ENCODE data around the gene THBS1.

THBS1 gene

GRCh38 chr15:39580485-39581241 is at the start of gene THBS1:
Gene THBS1 (plus strand): TSS chr15:39581079. CDS start chr15:39581858, 779 bp downstream.
- peak; percentile 67 for TF ChIP-seq CTCF (conservative IDR thresholded peaks at IDR 0.05; ENCODE audit: low read depth)
- POLR2A ChIA-PET (ENCODE audit: low non-redundant PET) = interaction anchor here (1.6 kb wide), 1 partner anchor 408 kb away, joined by 9 read pairs; no protein-coding TSS in a partner anchor
- peak; percentile 93 for DNase-seq (ENCODE audit: low spot score)
- peak within 1 kb of the TSS; percentile 95 for H3K27ac ChIP-seq
- CTCF ChIA-PET = interaction anchor here (0.6 to 3.6 kb wide), 25 partner anchors 10 to 873 kb away, joined by 3 to 47 read pairs (median 4); no protein-coding TSS in a partner anchor

GRCh38 chr15:39534996-39535395 is 45.9 kb upstream of the THBS1 start:
- no peak for TF ChIP-seq CTCF (conservative IDR thresholded peaks at IDR 0.05; ENCODE audit: low read depth)
- DNase-seq (ENCODE audit: low spot score) = no peak
- ChIA-PET CTCF (no interaction called here), POLR2A (ENCODE audit: low non-redundant PET) (no interaction called here)
- no peak overlapping the region for H3K27ac ChIP-seq

- POLR2A ChIA-PET (ENCODE audit: low non-redundant PET) = no interaction called here
- CTCF ChIA-PET = no interaction called here
- H3K27ac ChIP-seq = no peak overlapping the region
- DNase-seq (ENCODE audit: low spot score) = no peak
- TF ChIP-seq CTCF (conservative IDR thresholded peaks at IDR 0.05; ENCODE audit: low read depth) = no peak
Observed at GRCh38 chr15:39535466-39535865, 45.4 kb upstream of the THBS1 start.

- DNase-seq (ENCODE audit: low spot score) = no peak
- ChIA-PET CTCF (no interaction called here), POLR2A (ENCODE audit: low non-redundant PET) (no interaction called here)
- H3K27ac ChIP-seq = no peak overlapping the region
- no peak for TF ChIP-seq CTCF (conservative IDR thresholded peaks at IDR 0.05; ENCODE audit: low read depth)
Observed at GRCh38 chr15:39538936-39539335, 41.9 kb upstream of the THBS1 start.

- ChIA-PET CTCF (interaction anchor here (0.7 kb wide), 2 partner anchors 30 to 254 kb away, joined by 3 read pairs; no protein-coding TSS in a partner anchor), POLR2A (ENCODE audit: low non-redundant PET) (no interaction called here)
- no peak for DNase-seq (ENCODE audit: low spot score)
- H3K27ac ChIP-seq = no peak overlapping the region
- no peak for TF ChIP-seq CTCF (conservative IDR thresholded peaks at IDR 0.05; ENCODE audit: low read depth)
Observed at GRCh38 chr15:39539466-39539865, 41.4 kb upstream of the THBS1 start.

GRCh38 chr15:39539973-39540558 is 40.8 kb upstream of the THBS1 start:
- no peak overlapping the region for H3K27ac ChIP-seq
- ChIA-PET CTCF (interaction anchor here (0.7 kb wide), 2 partner anchors 29 to 255 kb away, joined by 3 read pairs; no protein-coding TSS in a partner anchor), POLR2A (ENCODE audit: low non-redundant PET) (no interaction called here)
- TF ChIP-seq CTCF (conservative IDR thresholded peaks at IDR 0.05; ENCODE audit: low read depth) = no peak
- no peak for DNase-seq (ENCODE audit: low spot score)

All from RWPE1 (cell line).